Measurements from ENCODE around the gene PRKACA. TPM values are rescaled to one million over a fixed set of nuclear protein-coding genes. Genes with fewer than 3 reads are reported as not detected.

PRKACA gene
- total and polyA plus RNA-seq, 4 donors: 43.7 to 103 (median 67.9) TPM

- Histone ChIP-seq H3K4me1 (ENCODE audit: control insufficient read depth in 5 of 5, insufficient read depth in 5 of 5, low read length in 5 of 5) (peaks cover 0 to 9% (median 0%) of the 10 kb centered on the region in 5 donors), H3K27ac (ENCODE audit: low read depth in 1 of 2, low read length in 1 of 2) (peak overlapping the region in 1 of 2 donors; percentile 21), H3K27me3 (ENCODE audit: control insufficient read depth in 3 of 3, insufficient read depth in 3 of 3, low read length in 2 of 3) (no peaks in the 10 kb centered on the region), H3K9me3 (ENCODE audit: control insufficient read depth in 4 of 4, insufficient read depth in 3 of 4, low read length in 3 of 4) (peaks cover 0 to 9% (median 2%) of the 10 kb centered on the region in 4 donors), H3K9ac (ENCODE audit: insufficient read depth in 1 of 2, low read length in 2 of 2) (peak overlapping the region in 1 of 2 donors; percentile 71), H3K4me3 (no peak overlapping the region), H3K36me3 (ENCODE audit: control insufficient read depth in 4 of 4, insufficient read depth in 4 of 4, low read length in 4 of 4) (peaks cover 7 to 27% (median 15%) of the 10 kb centered on the region in 4 donors)
- TF ChIP-seq, protein P1, sequence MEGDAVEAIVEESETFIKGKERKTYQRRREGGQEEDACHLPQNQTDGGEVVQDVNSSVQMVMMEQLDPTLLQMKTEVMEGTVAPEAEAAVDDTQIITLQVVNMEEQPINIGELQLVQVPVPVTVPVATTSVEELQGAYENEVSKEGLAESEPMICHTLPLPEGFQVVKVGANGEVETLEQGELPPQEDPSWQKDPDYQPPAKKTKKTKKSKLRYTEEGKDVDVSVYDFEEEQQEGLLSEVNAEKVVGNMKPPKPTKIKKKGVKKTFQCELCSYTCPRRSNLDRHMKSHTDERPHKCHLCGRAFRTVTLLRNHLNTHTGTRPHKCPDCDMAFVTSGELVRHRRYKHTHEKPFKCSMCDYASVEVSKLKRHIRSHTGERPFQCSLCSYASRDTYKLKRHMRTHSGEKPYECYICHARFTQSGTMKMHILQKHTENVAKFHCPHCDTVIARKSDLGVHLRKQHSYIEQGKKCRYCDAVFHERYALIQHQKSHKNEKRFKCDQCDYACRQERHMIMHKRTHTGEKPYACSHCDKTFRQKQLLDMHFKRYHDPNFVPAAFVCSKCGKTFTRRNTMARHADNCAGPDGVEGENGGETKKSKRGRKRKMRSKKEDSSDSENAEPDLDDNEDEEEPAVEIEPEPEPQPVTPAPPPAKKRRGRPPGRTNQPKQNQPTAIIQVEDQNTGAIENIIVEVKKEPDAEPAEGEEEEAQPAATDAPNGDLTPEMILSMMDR (IDR thresholded peaks at IDR 0.05; ENCODE audit: control extremely low read depth, extremely low read depth): no peak
- peak; percentile 37 to 48 (median 40) for DNase-seq
- ATAC-seq (ENCODE audit: insufficient read depth, low FRiP score): no peak
- 11 to 19% methylated on average over 14 to 15 of the region's 15 CpGs for WGBS, 2 donors
Measured at GRCh38 chr19:14091813-14092462, 25.6 kb downstream of the PRKACA start.

- Histone ChIP-seq H3K9ac (ENCODE audit: insufficient read depth in 1 of 2, low read length in 2 of 2) (peak overlapping the region in 1 of 2 donors; percentile 71), H3K27ac (ENCODE audit: low read depth in 1 of 2, low read length in 1 of 2) (peak overlapping the region; percentile 92 to 94), H3K36me3 (ENCODE audit: control insufficient read depth in 4 of 4, insufficient read depth in 4 of 4, low read length in 4 of 4) (peaks cover 1 to 20% (median 9%) of the 10 kb centered on the region in 4 donors), H3K4me3 (peak overlapping the region; percentile 77), H3K27me3 (ENCODE audit: control insufficient read depth in 3 of 3, insufficient read depth in 3 of 3, low read length in 2 of 3) (no peaks in the 10 kb centered on the region), H3K4me1 (ENCODE audit: control insufficient read depth in 5 of 5, insufficient read depth in 5 of 5, low read length in 5 of 5) (peaks cover 0 to 9% (median 0%) of the 10 kb centered on the region in 5 donors), H3K9me3 (ENCODE audit: control insufficient read depth in 4 of 4, insufficient read depth in 3 of 4, low read length in 3 of 4) (peaks cover 0 to 9% (median 2%) of the 10 kb centered on the region in 4 donors)
- peak; percentile 84 to 88 (median 86) for DNase-seq
- TF ChIP-seq, protein P1 (IDR thresholded peaks at IDR 0.05; ENCODE audit: control extremely low read depth, extremely low read depth): no peak
- ATAC-seq (ENCODE audit: insufficient read depth, low FRiP score): peak; percentile 85
- 0% methylated on average over 40 to 70 of the region's 72 CpGs for WGBS, 2 donors
Measured at GRCh38 chr19:14091081-14091812, 26.3 kb downstream of the PRKACA start.

DNA sequence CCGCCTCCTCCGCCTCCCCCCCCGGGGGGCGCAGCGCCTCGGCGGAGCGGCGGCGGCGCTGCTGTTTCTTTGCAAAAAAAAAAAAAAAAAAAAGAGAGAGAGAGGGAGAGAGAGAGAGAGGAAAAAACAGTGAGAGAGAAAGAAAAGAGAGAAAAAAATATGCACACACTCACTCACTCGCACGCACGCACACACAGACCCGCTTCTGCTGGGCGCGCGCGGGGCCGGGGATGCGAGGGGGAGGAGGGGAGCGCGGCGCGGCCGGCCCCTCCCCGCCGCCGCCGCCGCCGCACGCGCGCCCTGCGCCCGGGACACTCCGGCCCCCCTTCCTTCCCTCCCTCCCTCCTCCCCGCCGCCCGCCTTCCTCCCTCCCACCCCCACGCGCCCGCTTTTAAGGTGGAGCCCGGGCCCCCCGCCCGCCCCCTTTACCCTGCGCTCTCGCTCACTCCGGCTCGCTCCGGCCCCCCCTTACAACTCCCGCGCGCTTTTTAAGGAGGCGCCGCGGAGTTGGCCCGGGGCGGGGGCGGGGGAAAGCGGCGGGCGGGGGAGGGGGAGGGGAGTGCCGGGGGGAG lies 27.0 kb downstream of the PRKACA start, which contains the start of gene SAMD1:
SAMD1 (minus strand) TSS at position 243 of the 572 bp plus-strand sequence.
- WGBS, 2 donors: 0 to 2% methylated on average over 14 to 52 of the region's 65 CpGs
- H3K36me3 ChIP-seq (ENCODE audit: control insufficient read depth in 4 of 4, insufficient read depth in 4 of 4, low read length in 4 of 4): peaks cover 0 to 20% (median 9%) of the 10 kb centered on the region in 4 donors
- H3K9me3 ChIP-seq (ENCODE audit: control insufficient read depth in 4 of 4, insufficient read depth in 3 of 4, low read length in 3 of 4): peaks cover 0 to 9% (median 2%) of the 10 kb centered on the region in 4 donors
- peak within 1 kb of the TSS; percentile 92 to 94 for H3K27ac ChIP-seq (ENCODE audit: low read depth in 1 of 2, low read length in 1 of 2)
- TF ChIP-seq, protein P1 (IDR thresholded peaks at IDR 0.05; ENCODE audit: control extremely low read depth, extremely low read depth): no peak
- peak within 1 kb of the TSS; percentile 77 for H3K4me3 ChIP-seq
- DNase-seq: peak; percentile 95 to 98 (median 95)
- H3K9ac ChIP-seq (ENCODE audit: insufficient read depth in 1 of 2, low read length in 2 of 2): peak within 1 kb of the TSS in 1 of 2 donors; percentile 71
- peak; percentile 61 for ATAC-seq (ENCODE audit: insufficient read depth, low FRiP score)
- H3K4me1 ChIP-seq (ENCODE audit: control insufficient read depth in 5 of 5, insufficient read depth in 5 of 5, low read length in 5 of 5): peaks cover 0 to 9% (median 0%) of the 10 kb centered on the region in 5 donors
- H3K27me3 ChIP-seq (ENCODE audit: control insufficient read depth in 3 of 3, insufficient read depth in 3 of 3, low read length in 2 of 3): no peaks in the 10 kb centered on the region
